Heart right ventricle (tissue), 16 donors: ENCODE data around the gene NELL1. TPM values are rescaled to one million over a fixed set of nuclear protein-coding genes. Genes with fewer than 3 reads are reported as not detected.

Source experiments
- ATAC-seq, 8 donors: fragments of 200-7000 bp; cut with Tn5 transposase; one replicate each; pipeline ENCODE4 v1.9.1; 2020; ENCODE audit warnings: mild to moderate bottlenecking in 8 of 8, moderate library complexity in 8 of 8, moderate number of reproducible peaks in 1 of 8
- DNase-seq, 2 donors: peaks; one replicate each; pipeline ENCODE4 v3.0.0-alpha.2; 2020
- H3K27ac ChIP-seq, 10 donors: fragments of 200-600 bp; sonication (generic) in 2 of 10; one replicate each; pipeline versions ENCODE4 v1.5.0 to v1.8.0; 2020 to 2022; ENCODE audit warnings: mild to moderate bottlenecking in 3 of 10
- H3K27me3 ChIP-seq, 7 donors: fragments of 200-600 bp; one replicate each; pipeline ENCODE4 v1.8.0; 2021 to 2022; ENCODE audit warnings: mild to moderate bottlenecking in 2 of 7
- H3K36me3 ChIP-seq, 9 donors: fragments of 200-600 bp; sonication (generic) in 1 of 9; one replicate each; pipeline versions ENCODE4 v1.5.0 to v1.8.0; 2020 to 2022; ENCODE audit warnings: mild to moderate bottlenecking in 2 of 9
- H3K4me1 ChIP-seq, 9 donors: fragments of 200-600 bp; sonication (generic) in 1 of 9; one replicate each; pipeline versions ENCODE4 v1.5.0 to v1.8.0; 2020 to 2022; ENCODE audit warnings: mild to moderate bottlenecking in 4 of 9
- H3K4me3 ChIP-seq, 10 donors: fragments of 200-600 bp; sonication (generic) in 2 of 10; one replicate each; pipeline versions ENCODE4 v1.5.0 to v1.8.0; 2020 to 2022; ENCODE audit warnings: mild to moderate bottlenecking in 7 of 10, moderate library complexity in 2 of 10
- H3K9me3 ChIP-seq, 11 donors: fragments of 200-600 bp in 10 of 11; sonication (generic) in 2 of 11; one replicate each; pipeline versions ENCODE4 v1.5.0 to v1.8.0; 2013 to 2022; ENCODE audit warnings: mild to moderate bottlenecking in 2 of 11, control low read depth in 1 of 11, moderate library complexity in 1 of 11
- WGBS, 2 donors: extraction: QIAGEN DNeasy Blood & Tissue Kit; methylation state at CpG; one replicate each; pipeline ENCODE4 v1.1.7; 2013; ENCODE audit warnings: inconsistent platforms in 1 of 2; 5-methylcytosine and 5-hydroxymethylcytosine counted together
- intact Hi-C, 10 donors: fragments of 100-400 bp; cut with DNase I; formaldehyde crosslinking; loops; one replicate each; pipeline versions ENCODE4 v1.11.1 to v1.14.2; 2022
- polyA plus RNA-seq, 2 donors: library from polyadenylated mRNA; stranded (reverse); fragments of 200-250 nt; gene quantifications; one replicate each; pipeline ENCODE4 v1.2.3, GENCODE V29; 2013
- total RNA-seq, 10 donors: library from RNA; stranded (reverse); fragmentation: NEBNext Ultra II Directional in 3 of 10; extraction: Animal tissue kit (Norgen Biotek cat#: 25700) in 3 of 10; gene quantifications; one replicate each; pipeline versions ENCODE4 v1.2.1 to v1.2.4, GENCODE V29; 2021 to 2023
- TF ChIP-seq, protein P1 (sequence below), 9 donors: fragments of 200-600 bp; sonication (generic) in 2 of 9; IDR thresholded peaks; one replicate each; pipeline versions ENCODE4 v1.5.0 to v1.8.0; 2021 to 2022; ENCODE audit warnings: antibody characterized with exemption in 9 of 9, mild to moderate bottlenecking in 5 of 9, moderate library complexity in 1 of 9
- donor health status: Arrhythmogenic right ventricular cardiomyopathy.
- donor health status: ischemic (EF 13 %, LVEDD 7.1; RV severe dilation, severe dysfunction).
- donor health status: healthy with polysubstance abuse.
- donor health status: DM: no; HTN: yes; CAD: no.
- donor health status: DM: no; HTN: no; CAD: no.
- donor health status: ischemic (EF 25% LVEDD 6.9; RV normal size, moderate dysfunction).
- donor health status: ischemic (EF 25% LVEDD 5.7; RV mildly dilated, moderate dysfunction).
- donor health status: healthy.
- donor health status: DM: yes; HTN: yes; CAD: no.
- donor health status: Ischemic cardiomyopathy.
- donor health status: ischemic (EF 35%, LVEDD 5.7; RV mildly dilated, moderate dysfunction).
- donor health status: nonischemic (EF 11% LVEDD 7.7; RV severe dilation, severe dysfunction).
- donor health status: DM: yes; HTN: yes; CAD: no.
- donor health status: PGD.
- donor health status: ischemic (EF 29% LVEDD 5.4; RV normal size, mild dysfunction).
- donor health status: nonischemic (EF 23%, LVEDD 6.1; RV moderate dilation, normal function).

Gene NELL1
- total and polyA plus RNA-seq, 12 donors, result not detected

GRCh38 chr11:20912922-20913512, 243.6 kb downstream of the NELL1 start:
- H3K36me3 ChIP-seq, result no peaks in the 10 kb centered on the region
- DNase-seq (no peak), ATAC-seq (no peak)
- WGBS, 2 donors, result 15 to 18% methylated on average over 4 of the region's 4 CpGs
- H3K9me3 ChIP-seq, result peaks cover 0 to 5% (median 0%) of the 10 kb centered on the region in 11 donors
- TF ChIP-seq, protein P1, sequence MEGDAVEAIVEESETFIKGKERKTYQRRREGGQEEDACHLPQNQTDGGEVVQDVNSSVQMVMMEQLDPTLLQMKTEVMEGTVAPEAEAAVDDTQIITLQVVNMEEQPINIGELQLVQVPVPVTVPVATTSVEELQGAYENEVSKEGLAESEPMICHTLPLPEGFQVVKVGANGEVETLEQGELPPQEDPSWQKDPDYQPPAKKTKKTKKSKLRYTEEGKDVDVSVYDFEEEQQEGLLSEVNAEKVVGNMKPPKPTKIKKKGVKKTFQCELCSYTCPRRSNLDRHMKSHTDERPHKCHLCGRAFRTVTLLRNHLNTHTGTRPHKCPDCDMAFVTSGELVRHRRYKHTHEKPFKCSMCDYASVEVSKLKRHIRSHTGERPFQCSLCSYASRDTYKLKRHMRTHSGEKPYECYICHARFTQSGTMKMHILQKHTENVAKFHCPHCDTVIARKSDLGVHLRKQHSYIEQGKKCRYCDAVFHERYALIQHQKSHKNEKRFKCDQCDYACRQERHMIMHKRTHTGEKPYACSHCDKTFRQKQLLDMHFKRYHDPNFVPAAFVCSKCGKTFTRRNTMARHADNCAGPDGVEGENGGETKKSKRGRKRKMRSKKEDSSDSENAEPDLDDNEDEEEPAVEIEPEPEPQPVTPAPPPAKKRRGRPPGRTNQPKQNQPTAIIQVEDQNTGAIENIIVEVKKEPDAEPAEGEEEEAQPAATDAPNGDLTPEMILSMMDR (IDR thresholded peaks at IDR 0.05), result no peak
- no peak overlapping the region for H3K27ac ChIP-seq
- H3K27me3 ChIP-seq, result no peaks in the 10 kb centered on the region
- intact Hi-C loops, result no loop called here
- H3K4me1 ChIP-seq, result no peaks in the 10 kb centered on the region
- H3K4me3 ChIP-seq, result no peak overlapping the region

- TF ChIP-seq, protein P1 (IDR thresholded peaks at IDR 0.05), result no peak
- intact Hi-C loops, result no loop called here
- DNase-seq, result no peak
- ATAC-seq, result no peak
- H3K9me3 ChIP-seq, result no peaks in the 10 kb centered on the region
- no peaks in the 10 kb centered on the region for H3K36me3 ChIP-seq
- H3K27ac ChIP-seq, result no peak overlapping the region
- no peak overlapping the region for H3K4me3 ChIP-seq
- H3K27me3 ChIP-seq, result no peaks in the 10 kb centered on the region
- H3K4me1 ChIP-seq, result no peaks in the 10 kb centered on the region
These were observed 247.9 kb downstream of the NELL1 start for GRCh38 chr11:20917306-20917705.

DNA sequence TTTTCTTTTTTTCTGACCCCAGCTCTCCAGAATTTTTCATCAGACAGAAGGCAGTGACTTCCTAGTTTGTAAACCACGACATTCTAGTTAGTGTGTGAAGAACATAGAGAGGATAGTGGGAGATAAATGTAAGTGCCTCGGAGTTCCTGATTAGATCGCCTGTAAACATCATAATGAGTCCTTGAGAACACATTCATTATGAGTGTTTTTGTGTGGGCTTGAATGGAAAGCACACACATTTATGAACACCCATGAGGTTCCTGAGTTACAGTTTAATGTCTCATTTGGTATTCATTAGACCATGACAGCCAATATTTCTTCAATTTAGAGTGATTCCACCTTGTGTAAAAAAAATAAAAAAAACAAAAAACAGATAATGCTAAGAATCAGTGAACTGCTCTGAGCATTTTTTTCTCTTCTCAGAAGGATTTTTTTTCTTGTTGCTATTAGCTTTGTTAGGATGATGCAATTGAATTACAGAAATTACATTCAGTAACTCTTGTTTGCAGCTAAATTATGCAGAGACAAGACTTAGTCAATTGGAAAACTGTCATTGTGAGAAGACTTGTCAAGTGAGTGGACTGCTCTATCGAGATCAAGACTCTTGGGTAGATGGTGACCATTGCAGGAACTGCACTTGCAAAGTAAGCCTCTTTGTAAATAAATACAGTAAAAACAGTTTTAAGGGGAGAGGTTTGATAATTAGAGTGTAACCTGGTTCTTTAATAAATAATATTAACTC, 257.6 kb downstream of the NELL1 start:
- no peaks in the 10 kb centered on the region for H3K9me3 ChIP-seq
- H3K27me3 ChIP-seq, result peaks cover 0 to 6% (median 0%) of the 10 kb centered on the region in 7 donors
- no peak for DNase-seq
- H3K27ac ChIP-seq, result no peak overlapping the region
- H3K4me3 ChIP-seq, result no peak overlapping the region
- ATAC-seq, result no peak
- H3K4me1 ChIP-seq, result no peaks in the 10 kb centered on the region
- TF ChIP-seq, protein P1 (IDR thresholded peaks at IDR 0.05), result no peak
- intact Hi-C loops, result no loop called here
- 54 to 57% methylated on average over 4 of the region's 4 CpGs for WGBS, 2 donors
- H3K36me3 ChIP-seq, result no peaks in the 10 kb centered on the region

GRCh38 chr11:20931029-20931428, 261.6 kb downstream of the NELL1 start:
- TF ChIP-seq, protein P1 (IDR thresholded peaks at IDR 0.05), result no peak
- Histone ChIP-seq H3K9me3 (no peaks in the 10 kb centered on the region), H3K4me3 (no peak overlapping the region), H3K27ac (no peak overlapping the region), H3K27me3 (peaks cover 0 to 6% (median 0%) of the 10 kb centered on the region in 7 donors), H3K36me3 (no peaks in the 10 kb centered on the region), H3K4me1 (no peaks in the 10 kb centered on the region)
- WGBS, 2 donors, result 59 to 64% methylated on average over 3 of the region's 3 CpGs
- ATAC-seq (no peak), DNase-seq (no peak)
- intact Hi-C loops, result no loop called here
